GM19438 (cell line): Measurements from ENCODE around the gene KLHL42.

Experiments used
- ATAC-seq: cut with Tn5 transposase; IDR thresholded peaks from one replicate; pipeline ENCODE4 v1.9.1; 2021; ENCODE audit warnings: low read depth; ENCODE audit not compliant: unreplicated experiment

The KLHL42 gene

DNA sequence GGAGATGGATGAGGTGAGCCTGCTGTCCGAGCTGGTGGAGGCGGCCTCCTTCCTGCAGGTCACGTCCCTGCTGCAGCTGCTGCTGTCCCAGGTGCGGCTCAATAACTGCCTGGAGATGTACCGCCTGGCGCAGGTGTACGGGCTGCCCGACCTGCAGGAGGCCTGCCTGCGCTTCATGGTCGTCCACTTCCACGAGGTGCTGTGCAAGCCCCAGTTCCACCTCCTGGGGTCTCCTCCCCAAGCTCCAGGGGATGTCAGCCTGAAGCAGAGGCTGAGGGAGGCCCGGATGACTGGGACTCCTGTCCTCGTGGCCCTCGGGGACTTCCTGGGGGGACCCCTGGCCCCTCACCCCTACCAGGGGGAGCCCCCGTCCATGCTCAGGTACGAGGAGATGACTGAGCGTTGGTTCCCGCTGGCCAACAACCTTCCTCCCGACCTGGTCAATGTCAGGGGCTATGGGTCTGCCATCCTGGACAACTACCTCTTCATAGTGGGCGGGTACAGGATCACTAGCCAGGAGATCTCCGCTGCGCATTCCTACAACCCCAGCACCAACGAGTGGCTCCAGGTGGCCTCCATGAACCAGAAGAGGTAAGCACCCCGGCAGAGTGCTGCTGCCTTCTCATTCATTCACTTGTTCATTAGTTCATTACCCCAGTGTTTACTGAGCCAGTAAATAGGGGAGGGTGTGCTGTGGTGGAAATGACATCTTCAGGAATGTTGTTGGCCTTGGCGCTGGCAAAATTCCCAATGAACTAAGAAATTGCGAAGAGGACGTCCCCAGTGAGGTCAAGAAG, 777 bp downstream of the KLHL42 start:
- ATAC-seq, result peak; percentile 34

- no peak for ATAC-seq
Observed at GRCh38 chr12:27781680-27782079, 1.6 kb downstream of the KLHL42 start.

DNA sequence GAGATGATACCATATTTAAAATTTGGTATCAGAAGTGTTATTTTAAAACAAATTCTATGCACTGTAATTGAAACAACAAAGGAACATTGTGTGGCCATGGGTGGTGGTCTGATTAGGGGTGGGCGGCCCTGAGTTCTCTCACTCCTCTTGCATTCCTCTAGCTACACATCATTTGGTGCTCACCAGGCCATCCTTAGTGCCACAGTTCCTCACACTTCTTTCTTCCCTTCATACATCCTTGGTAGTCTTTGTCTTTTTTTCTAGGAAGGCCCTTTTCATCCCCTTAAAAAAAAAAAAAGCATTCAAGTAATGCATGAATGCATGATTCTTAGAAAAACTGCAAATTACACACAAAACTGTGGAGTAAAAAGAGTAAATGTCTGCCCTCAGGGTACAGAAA, 2.4 kb downstream of the KLHL42 start:
- ATAC-seq, result no peak

GRCh38 chr12:27785882-27786570, 6.0 kb downstream of the KLHL42 start:
- ATAC-seq, result no peak

DNA sequence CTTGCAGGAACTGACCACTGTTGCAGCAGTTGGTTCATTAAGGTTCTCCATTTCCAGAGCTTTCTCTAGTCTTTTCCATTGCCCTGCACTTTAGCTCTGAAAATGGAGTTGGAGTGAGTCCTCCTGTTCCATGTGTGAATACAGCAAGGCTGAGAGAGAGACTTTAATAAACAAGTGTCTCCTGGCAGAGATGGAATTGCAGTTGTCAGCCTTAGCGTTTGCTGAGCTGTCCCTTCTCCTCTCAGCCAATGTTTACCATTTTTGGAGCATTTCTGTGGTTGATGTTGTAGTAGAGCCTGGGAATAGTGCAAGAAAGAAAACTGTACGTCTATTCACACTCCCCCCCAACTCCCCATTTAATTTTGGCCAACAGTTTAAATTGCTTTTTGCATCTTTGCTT, 7.5 kb downstream of the KLHL42 start:
- ATAC-seq, result no peak

DNA sequence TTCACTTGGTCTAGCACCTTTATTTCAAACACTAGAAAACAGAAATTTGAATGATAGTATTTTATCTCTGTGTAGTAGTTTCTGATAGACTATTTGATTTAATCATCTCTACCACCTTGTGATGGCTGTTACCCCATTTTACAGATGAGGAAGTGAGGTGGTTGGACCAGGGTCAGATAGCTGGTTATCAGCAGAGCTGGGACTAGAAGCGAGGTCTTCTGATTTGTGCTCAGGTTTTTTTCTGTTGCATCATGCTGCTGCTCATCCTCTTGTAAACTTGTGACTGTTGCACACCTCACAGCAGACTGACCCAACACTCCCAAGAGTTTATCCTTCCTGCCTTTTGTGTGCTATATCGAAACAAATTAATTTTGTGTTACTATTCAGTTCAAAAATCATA, 10.1 kb downstream of the KLHL42 start:
- ATAC-seq, result no peak

- no peak for ATAC-seq
Observed at GRCh38 chr12:27794818-27795584, 15.0 kb downstream of the KLHL42 start.

GRCh38 chr12:27796128-27796527, 16.1 kb downstream of the KLHL42 start:
- no peak for ATAC-seq

- no peak for ATAC-seq
Observed at GRCh38 chr12:27797301-27798025, 17.4 kb downstream of the KLHL42 start.

- ATAC-seq, result no peak
Observed at GRCh38 chr12:27800819-27801218, 20.8 kb downstream of the KLHL42 start.

DNA sequence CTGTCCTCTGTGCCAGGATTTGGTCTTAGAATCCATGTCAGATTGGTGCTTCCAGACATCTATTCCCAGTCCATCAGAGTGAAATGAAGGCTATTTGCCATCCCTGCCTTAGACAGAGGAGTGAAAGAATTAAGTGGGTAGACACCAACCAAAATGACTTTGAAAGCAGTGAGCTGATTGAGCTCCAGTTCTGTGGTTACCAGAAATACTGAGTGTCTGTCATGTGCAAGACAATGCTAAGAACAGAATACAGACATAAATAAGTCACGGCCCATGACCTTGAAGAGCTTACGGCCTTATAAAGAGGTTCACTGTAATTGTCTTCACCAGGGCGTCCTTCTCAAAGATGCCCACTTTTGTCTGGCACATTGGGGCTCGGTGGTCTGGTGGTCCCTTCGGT, 21.6 kb downstream of the KLHL42 start:
- no peak for ATAC-seq

- no peak for ATAC-seq
Observed at GRCh38 chr12:27802511-27802910, 22.5 kb downstream of the KLHL42 start.

GRCh38 chr12:27802936-27803335, 22.9 kb downstream of the KLHL42 start:
- no peak for ATAC-seq

- ATAC-seq, result no peak
Observed at GRCh38 chr12:27805238-27805637, 25.2 kb downstream of the KLHL42 start.

DNA sequence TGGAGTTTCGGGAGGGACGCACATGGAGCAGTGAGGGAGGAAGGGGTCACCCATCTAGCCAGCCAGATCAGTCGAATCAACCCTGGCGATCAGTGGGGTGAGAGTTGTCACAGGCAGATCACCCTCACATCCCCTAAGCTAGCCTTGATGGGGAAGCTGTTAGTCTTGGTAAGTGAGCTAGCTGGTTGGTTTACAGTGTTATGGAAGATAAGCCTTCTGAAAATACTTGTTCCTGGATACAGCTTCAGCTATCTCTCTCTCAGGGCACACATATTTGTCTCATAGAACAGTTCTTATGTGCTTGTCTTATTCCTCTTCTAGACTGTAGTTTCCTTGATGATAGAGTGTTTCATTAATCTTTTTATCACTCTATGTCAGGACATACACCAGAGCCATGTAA, 26.2 kb downstream of the KLHL42 start:
- ATAC-seq, result no peak

- no peak for ATAC-seq
Observed at GRCh38 chr12:27807063-27807703, 27.1 kb downstream of the KLHL42 start.

DNA sequence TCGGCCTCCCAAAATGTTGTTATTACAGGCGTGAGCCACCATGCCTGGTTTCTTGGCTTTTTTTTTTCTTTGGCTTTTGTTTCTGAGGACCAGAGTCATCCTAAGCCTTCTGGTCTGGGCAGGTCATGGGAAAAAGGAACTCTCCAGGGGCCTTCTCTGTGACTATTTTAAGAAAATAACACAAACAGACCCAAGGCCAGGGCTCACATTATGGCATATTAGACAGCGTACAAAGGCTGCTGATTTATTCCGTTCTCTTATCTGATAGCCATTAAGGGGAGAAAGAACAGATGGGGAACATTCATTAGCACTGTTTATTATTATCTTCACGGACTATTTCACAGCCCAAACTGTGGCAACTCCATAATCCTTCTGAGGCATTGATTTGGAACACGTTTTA, 28.8 kb downstream of the KLHL42 start:
- ATAC-seq, result no peak

GRCh38 chr12:27810756-27811155, 30.7 kb downstream of the KLHL42 start:
- ATAC-seq, result no peak

GRCh38 chr12:27812502-27812901, 32.5 kb downstream of the KLHL42 start:
- ATAC-seq, result no peak

DNA sequence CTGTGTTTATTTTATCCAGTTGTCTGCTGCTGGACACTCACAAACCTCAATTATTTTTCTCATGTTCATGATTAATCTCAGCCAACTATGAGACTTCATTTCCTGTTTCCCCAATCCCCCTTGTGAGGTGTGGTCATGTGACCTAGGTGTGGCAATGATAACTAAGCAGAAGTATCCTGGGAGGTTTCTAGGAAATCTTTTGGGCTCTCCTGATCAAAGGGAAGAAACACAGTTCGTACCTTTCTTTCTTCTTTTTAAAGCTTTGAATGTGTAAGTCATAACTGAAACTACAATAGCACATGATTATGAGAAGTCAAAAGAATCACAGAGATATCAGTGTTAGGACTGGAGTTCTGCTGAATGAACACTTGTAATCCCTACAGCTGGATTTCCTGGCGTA, 34.4 kb downstream of the KLHL42 start:
- no peak for ATAC-seq
